Brain microvascular endothelial cell (primary cell): Measurements from ENCODE around the gene CPOX.

Experiments
- DNase-seq: peaks from one replicate; pipeline ENCODE4 v3.0.0-alpha.2; 2020
- H3K27ac ChIP-seq: fragments of 250-450 bp; sonication (Bioruptor Pico); 2 replicates; pipeline ENCODE4 v1.5.1; 2020; ENCODE audit warnings: mild to moderate bottlenecking, moderate library complexity
- H3K27me3 ChIP-seq: fragments of 250-450 bp; sonication (Bioruptor Pico); replicated peaks from 2 replicates; pipeline ENCODE4 v1.5.1; 2020; ENCODE audit warnings: mild to moderate bottlenecking
- H3K36me3 ChIP-seq: fragments of 250-450 bp; sonication (Bioruptor Pico); replicated peaks from 2 replicates; pipeline ENCODE4 v1.5.1; 2020; ENCODE audit warnings: mild to moderate bottlenecking
- H3K4me3 ChIP-seq: 2 replicates; pipeline ENCODE4 v1.5.1; 2011; ENCODE audit warnings: low read depth, mild to moderate bottlenecking, control low read depth, low read length, moderate library complexity
- CTCF ChIP-seq: IDR thresholded peaks from 2 replicates; pipeline ENCODE4 v1.5.1; 2011; ENCODE audit warnings: low read depth, mild to moderate bottlenecking, moderate library complexity, low read length, control low read depth, inconsistent platforms; ENCODE audit errors: missing control alignments
- in situ Hi-C: cut with HindIII; loops from 2 replicates; pipeline ENCODE4 v1.10.0; 2017; ENCODE audit warnings: low sequenced_read_pairs, low pct_ligation_motif_present

The CPOX gene

GRCh38 chr3:98623572-98624280, 30.3 kb upstream of the CPOX start:
- Histone ChIP-seq H3K4me3 (no peak overlapping the region), H3K27ac (no peak overlapping the region), H3K36me3 (no peaks in the 10 kb centered on the region), H3K27me3 (no peaks in the 10 kb centered on the region)
- no peak for TF ChIP-seq CTCF
- in situ Hi-C loops: loop anchor here (25.0 kb wide), 2 partner anchors 164 to 389 kb away; no protein-coding TSS in a partner anchor
- no peak for DNase-seq

DNA sequence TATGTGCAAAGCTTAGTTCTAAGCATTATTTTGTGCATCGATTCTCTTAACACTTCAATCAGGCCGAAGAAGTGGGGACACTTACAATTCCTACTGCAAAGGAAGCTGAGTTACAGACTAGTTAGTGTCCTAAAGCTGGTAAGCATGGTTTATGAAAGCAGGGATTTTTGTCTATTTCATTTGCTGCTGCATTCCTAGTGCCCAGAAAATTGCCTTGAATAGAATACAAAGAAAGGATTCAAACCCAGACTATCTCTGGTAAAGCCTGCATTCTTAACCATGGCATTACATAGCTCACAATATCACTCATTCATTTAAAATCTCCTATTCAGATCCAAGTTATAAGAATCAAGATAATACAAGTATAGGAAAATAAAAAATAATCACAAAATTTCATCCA, 24.4 kb upstream of the CPOX start:
- H3K4me3 ChIP-seq: no peak overlapping the region
- no peaks in the 10 kb centered on the region for H3K36me3 ChIP-seq
- TF ChIP-seq CTCF: no peak
- no peak overlapping the region for H3K27ac ChIP-seq
- in situ Hi-C loops: loop anchor here (25.0 kb wide), 2 partner anchors 169 to 394 kb away; no protein-coding TSS in a partner anchor
- no peaks in the 10 kb centered on the region for H3K27me3 ChIP-seq
- DNase-seq: no peak

DNA sequence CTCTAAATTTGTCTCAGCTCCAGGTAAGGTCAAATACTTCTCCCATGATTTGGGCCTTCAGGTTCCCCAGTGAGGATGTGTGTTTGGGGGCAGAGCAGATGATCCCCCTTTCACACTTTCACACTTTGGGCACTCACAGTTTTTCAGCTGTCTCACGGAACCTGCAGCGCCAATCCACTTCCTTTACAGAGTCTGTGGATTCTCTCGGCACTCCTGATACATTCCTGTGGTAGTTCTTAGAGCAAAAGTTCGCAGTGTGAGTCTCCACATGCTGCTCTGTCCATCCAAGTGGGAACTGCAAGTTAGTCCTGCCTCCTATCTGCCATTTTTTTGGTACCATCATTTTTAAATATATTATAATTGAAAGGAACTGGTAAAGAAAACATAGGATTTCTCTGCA, 20.2 kb upstream of the CPOX start:
- Histone ChIP-seq H3K27me3 (no peaks in the 10 kb centered on the region), H3K4me3 (no peak overlapping the region), H3K27ac (no peak overlapping the region), H3K36me3 (no peaks in the 10 kb centered on the region)
- TF ChIP-seq CTCF: peak; percentile 12
- DNase-seq: peak; percentile 65
- in situ Hi-C loops: loop anchor here (25.0 kb wide), 2 partner anchors 174 to 399 kb away; no protein-coding TSS in a partner anchor

DNA sequence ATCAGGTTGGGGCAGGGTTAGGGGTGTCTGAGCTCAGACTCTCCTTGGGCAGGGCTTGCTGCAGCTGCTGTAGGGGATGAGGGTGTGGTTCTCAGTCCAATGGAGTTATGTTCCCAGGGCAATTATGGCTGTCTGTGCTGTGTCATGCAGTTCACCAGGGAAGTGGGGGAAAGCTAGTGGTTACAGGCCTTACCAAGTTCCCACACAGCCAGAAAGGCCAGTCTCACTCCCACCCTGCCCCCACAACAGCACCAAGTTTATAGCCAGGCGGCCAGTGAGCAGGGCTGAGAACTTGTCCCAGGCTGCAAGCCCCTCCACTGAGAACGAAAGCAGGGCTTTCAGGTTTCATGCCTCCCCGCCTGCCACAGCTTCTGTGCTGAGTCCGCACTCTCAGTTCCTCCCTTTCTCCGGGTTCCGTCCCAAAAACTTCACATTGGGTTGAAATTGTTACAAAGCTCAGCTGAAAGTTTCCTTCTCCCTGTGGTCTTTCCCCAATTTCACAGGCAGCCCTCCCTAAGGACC, 19.6 kb upstream of the CPOX start:
- in situ Hi-C loops: loop anchor here (25.0 kb wide), 2 partner anchors 174 to 399 kb away; no protein-coding TSS in a partner anchor
- no peak overlapping the region for H3K4me3 ChIP-seq
- no peaks in the 10 kb centered on the region for H3K36me3 ChIP-seq
- no peak overlapping the region for H3K27ac ChIP-seq
- no peak for TF ChIP-seq CTCF
- no peak for DNase-seq
- no peaks in the 10 kb centered on the region for H3K27me3 ChIP-seq

DNA sequence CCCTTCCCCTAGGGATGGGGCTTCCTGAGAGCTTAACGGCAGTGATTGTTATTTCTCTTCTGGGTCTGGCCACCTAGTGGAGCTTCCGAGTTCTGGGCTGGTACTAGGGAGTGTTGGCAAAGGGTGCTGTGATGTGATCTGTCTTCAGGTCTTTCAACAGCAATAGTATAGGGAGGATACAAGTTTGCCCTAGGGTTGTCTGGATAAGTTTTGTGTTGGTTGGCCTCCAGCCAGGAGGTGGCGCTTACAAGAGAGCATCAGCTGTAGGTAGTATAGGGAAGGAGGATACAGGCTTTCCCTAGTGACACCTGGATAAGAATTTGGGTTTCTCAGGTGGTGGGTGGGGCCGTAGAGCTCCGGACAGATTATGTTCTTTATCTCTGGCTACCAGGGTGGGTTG, 19.2 kb upstream of the CPOX start:
- Histone ChIP-seq H3K4me3 (no peak overlapping the region), H3K27me3 (no peaks in the 10 kb centered on the region), H3K27ac (no peak overlapping the region), H3K36me3 (no peaks in the 10 kb centered on the region)
- in situ Hi-C loops: loop anchor here (25.0 kb wide), 2 partner anchors 175 to 400 kb away; no protein-coding TSS in a partner anchor
- no peak for DNase-seq
- TF ChIP-seq CTCF: peak; percentile 38
